CD4-positive, alpha-beta T cell treated with Interleukin-6 at 100 ng/mL for 8 hours (primary cell): Measurements from ENCODE around the gene GABRB3.
"Not testable (repeated sequence)": the region's sequence is repeated elsewhere in the genome, so short reads cannot be mapped to it uniquely, and the experiment has no call there.

Experiments
- DNase-seq: peaks from one replicate; pipeline ENCODE4 v3.0.0-alpha.2; 2020; ENCODE audit warnings: mixed read lengths, low spot score

Gene GABRB3

GRCh38 chr15:26736502-26737248 lies 36.2 kb downstream of the GABRB3 start:
- no peak for DNase-seq

DNA sequence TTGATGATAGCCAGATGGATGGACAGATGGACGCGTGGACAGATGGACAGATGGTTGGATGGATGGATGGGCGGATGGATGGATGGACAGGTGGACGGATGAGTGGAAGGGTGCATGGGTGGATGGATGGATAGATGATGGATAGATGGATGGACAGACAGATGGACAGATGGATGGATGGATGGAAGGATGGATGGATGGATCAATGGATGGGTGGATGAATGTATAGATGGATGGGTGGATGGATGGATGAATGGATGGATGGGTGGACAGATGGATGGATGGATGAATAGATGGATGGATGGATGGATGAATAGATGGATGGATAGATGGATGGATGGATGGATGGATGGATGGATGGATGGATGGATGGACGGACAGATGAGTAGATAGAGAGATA lies 40.9 kb downstream of the GABRB3 start:
- no peak for DNase-seq

DNA sequence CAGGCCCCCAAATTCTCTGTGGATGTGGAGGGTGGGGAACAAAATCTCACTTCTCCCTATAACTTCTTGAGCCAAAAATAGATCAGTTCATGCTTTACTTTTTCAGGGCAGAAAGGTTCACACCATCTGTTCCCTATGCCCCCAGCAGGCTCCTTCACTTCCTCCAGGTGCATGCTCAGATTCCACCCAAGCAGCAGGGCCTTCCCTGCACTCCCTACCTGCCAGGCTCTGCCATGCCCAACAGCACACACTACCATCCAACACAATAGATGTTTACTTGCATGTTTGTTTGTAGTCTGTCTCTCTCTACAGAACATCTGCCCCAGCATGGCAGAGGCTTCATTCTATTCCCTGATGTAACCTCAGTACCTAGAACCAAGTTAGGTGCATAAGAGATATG lies 43.3 kb downstream of the GABRB3 start:
- no peak for DNase-seq

- DNase-seq: no peak
Observed at GRCh38 chr15:26729030-26729429, 43.8 kb downstream of the GABRB3 start.

DNA sequence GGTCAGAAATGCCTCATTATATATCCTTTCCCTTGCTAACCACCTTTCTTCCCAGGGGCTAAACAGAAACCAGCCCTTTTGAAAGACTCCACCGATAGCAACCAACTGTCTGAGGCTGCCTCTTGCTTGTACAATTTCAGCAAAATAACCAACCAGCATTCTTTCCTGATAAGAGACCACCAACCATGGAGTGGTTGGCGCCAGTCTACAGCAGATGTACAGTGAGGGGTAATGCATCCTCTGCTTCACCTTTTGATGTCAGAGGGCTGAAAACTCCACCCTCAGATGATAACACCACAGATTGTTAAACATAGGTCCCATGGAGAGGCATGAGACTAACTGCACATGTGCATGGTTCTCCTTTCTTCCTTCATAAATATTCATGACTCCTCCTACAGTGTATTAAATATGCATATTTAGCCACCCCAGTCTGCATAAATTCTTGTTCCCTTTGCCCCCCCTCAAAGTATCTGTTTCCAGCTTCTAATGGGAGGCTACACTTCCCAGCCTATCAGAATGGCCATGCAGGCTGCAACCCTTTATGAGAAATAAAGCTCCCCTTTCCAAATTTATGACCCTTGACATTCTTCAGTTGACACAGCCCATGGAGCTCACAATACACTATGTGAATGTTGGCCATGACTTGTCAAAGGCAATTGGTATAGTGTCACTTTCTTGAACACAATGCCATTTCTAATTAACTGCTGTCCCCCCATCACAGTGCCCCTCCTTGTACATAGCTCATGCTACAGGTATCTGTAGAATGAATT lies 48.3 kb downstream of the GABRB3 start:
- no peak for DNase-seq

- no peak for DNase-seq
Observed at GRCh38 chr15:26722621-26723160, 50.2 kb downstream of the GABRB3 start.

DNA sequence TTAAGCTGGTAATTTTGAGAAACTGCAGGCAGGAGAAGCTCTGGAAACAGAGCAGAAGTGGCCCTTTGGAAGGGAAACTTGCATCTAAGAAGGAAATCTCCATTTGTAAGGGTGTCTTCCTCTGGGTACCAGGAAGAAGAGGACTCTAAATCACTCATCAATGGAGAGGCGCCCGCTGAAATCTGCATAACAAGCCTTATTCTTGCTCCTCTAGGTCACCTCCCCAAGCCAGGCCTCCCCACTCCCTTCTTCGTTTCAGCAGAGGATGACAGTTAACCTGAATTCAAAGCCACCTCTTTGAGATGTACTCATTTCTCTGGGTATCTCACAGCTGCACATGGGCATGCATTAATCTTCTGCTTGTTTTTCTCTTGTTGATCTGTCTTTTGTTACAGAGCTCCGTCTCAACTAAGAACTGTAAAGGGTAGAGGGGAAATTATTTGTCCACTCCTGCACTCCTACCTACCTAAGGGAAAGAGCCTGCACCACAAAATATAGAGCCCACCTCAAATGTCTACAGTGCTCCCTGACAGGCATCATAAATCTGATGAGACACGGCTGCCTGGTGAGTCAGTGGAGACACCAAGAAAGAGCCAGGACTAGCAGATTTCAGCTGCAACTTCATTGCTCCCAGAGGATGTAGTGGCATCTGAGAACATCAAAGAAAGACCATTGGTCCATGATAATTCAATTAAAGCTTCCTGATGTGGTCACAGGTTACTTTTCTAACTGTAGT lies 51.5 kb downstream of the GABRB3 start:
- DNase-seq: no peak

GRCh38 chr15:26720546-26720945 lies 52.3 kb downstream of the GABRB3 start:
- no peak for DNase-seq

DNA sequence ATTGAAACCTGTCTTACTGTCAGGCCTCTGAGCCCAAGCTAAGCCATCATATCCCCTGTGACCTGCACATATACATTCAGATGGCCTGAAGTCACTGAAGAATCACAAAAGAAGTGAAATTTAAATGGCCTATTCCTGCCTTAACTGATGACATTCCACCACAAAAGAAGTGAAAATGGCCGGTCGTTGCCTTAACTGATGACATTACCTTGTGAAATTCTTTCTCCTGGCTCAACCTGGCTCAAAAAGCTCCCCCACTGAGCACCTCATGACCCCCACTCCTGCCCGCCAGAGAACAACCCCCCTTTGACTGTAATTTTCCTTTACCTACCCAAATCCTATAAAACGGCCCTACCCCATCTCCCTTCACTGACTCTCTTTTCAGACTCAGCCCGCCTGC lies 53.0 kb downstream of the GABRB3 start:
- not testable (repeated sequence) for DNase-seq

GRCh38 chr15:26716069-26716468 lies 56.8 kb downstream of the GABRB3 start:
- DNase-seq: no peak

DNA sequence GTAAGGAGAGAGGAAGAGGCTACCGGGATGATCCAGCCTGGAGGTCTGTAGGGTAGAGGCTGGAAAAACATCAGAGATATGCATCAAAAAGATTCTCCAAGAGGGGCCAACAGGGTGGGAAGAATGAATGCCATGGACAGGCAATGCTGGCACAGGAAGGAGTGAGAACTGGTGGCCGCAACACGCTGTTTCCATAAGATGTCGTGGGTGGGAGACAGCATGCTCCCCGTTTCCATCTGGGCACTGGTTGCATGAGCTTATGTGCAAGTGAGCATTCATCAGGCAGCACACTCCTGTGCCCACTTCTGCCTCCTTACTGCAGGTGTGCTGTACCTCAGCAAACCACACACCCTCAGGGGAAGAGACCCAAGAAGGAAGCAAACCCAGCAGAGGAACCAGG lies 59.4 kb downstream of the GABRB3 start:
- DNase-seq: no peak

- DNase-seq: no peak
Observed at GRCh38 chr15:26712335-26712734, 60.5 kb downstream of the GABRB3 start.

- DNase-seq: no peak
Observed at GRCh38 chr15:26711445-26711844, 61.4 kb downstream of the GABRB3 start.

DNA sequence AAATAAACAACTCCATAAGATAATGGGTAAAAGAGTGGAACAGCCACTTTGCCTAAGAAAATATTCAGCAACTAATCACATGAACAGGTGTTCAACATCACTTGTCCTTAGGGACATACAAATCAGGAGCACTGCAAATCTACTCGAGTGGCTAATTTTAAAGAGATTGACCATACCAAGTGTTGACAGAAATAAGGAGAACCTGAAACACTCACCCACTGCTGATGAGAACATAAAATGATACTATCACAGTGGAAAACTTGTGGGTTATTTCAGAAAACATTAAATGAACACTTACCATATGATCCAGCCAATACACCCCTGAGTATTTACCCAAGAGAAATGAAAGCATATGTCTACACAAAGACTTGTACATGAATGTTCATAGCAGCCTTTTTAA lies 70.5 kb downstream of the GABRB3 start:
- no peak for DNase-seq

GRCh38 chr15:26698555-26698954 lies 74.3 kb downstream of the GABRB3 start:
- DNase-seq: no peak

DNA sequence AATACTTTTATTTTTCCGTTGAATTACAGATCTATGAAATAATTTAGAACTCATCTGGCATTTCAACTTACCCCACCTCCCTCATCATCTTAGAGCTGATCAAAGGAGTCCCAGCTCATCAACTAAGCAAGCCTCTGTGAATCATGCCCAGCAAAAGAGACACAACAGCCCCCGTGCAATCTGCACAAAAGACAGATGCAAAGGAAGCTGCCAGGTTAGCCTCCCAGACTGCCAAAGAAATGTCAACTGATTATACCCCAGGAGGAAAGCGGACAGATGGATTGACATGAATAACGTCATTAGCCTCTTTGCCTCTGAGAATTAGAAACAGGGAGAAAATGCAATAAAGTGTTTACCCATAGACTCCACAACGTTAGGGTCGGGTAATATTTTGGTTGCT lies 75.0 kb downstream of the GABRB3 start:
- no peak for DNase-seq

GRCh38 chr15:26691249-26691648 lies 81.6 kb downstream of the GABRB3 start:
- DNase-seq: no peak

DNA sequence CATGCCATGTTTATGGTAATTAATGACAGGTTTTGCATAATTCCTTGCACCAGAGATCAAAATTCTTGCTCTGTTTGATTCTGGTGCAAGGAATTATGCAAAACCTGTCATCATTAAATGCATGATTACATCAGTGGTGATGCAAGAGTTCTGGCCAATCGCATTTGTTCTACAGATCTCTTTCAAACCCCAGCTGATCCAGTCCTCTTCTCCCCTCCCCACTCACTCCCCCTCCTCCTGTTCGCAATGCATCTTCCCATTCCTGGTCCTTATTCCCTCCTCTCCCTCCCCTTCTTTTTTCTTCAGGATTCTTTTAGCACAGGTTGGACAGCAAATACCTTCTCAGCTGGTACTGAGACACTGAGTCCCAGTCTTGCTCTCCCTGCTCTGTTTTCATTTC lies 82.1 kb downstream of the GABRB3 start:
- no peak for DNase-seq

GRCh38 chr15:26689462-26689861 lies 83.4 kb downstream of the GABRB3 start:
- DNase-seq: no peak

- no peak for DNase-seq
Observed at GRCh38 chr15:26686547-26687187, 86.2 kb downstream of the GABRB3 start.

GRCh38 chr15:26682598-26683164 lies 90.2 kb downstream of the GABRB3 start:
- DNase-seq: no peak

DNA sequence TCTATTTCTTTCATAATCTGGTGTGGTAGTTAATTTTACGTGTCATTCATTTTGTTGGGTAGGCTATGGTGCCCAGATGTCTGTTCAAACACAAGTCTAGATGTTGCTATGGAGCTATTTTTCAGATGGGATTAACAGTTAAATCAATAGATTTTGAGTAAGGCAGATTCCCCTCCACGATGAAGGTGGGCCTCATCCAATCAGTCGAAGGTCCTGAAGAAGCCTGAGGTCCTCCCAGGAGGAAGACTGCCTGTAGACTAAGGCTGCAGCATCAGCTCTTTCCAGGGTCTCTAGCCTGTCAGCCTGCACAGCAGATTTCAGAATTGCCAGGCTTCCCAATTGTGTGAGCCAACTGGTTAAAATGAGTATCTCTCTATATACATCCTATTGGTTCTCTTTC lies 92.9 kb downstream of the GABRB3 start:
- DNase-seq: no peak
